H1 (cell line): ENCODE measurements around the gene SOCS3. TPM values are rescaled to one million over a fixed set of nuclear protein-coding genes. Genes with fewer than 3 reads are reported as not detected.
A peak's percentile ranks its signal among the peaks of the same experiment; 100 is the strongest.

Experiments
- CTCF ChIA-PET: fragments of 300-600 bp; sonication (Branson Sonifier 250); formaldehyde crosslinking; loops from one replicate; lab custom pipeline; 2021; ENCODE audit not compliant: partially characterized antibody; lab: Charles Lee
- POLR2A ChIA-PET: fragments of 300-600 bp; sonication (Branson Sonifier 250); formaldehyde crosslinking; loops from one replicate; lab custom pipeline; 2021; ENCODE audit warnings: inconsistent platforms; ENCODE audit not compliant: partially characterized antibody; lab: Charles Lee
- DNase-seq, 2 experiments: peaks; one replicate each; pipeline versions ENCODE4 v3.0.0 to v3.0.0-alpha.2; 2010 to 2022; ENCODE audit warnings: low spot score in 2 of 2, low read depth in 1 of 2, mixed read lengths in 1 of 2
- FAIRE-seq: peaks from 2 replicates; lab custom pipeline; 2011; peaks lifted over from hg19 to GRCh38; lab: Jason Lieb, UNC
- H2AFZ ChIP-seq: 2 replicates; pipeline ENCODE4 v1.8.1; 2012; ENCODE audit warnings: low read length, inconsistent platforms
- H2AK5ac ChIP-seq: 2 replicates; pipeline ENCODE4 v1.6.1; 2013; ENCODE audit warnings: low read depth, low read length
- H2BK120ac ChIP-seq: replicated peaks from 2 replicates; pipeline ENCODE3; 2013; ENCODE audit warnings: low read depth, low read length, inconsistent platforms
- H2BK12ac ChIP-seq: 2 replicates; pipeline ENCODE4 v1.6.1; 2013; ENCODE audit warnings: low read depth, low read length
- H2BK15ac ChIP-seq: 2 replicates; pipeline ENCODE4 v1.6.1; 2013; ENCODE audit warnings: low read length
- H2BK20ac ChIP-seq: 2 replicates; pipeline ENCODE4 v1.6.1; 2013; ENCODE audit warnings: low read length
- H2BK5ac ChIP-seq: 2 replicates; pipeline ENCODE4 v1.6.1; 2013; ENCODE audit warnings: low read depth, low read length
- H3K14ac ChIP-seq: 2 replicates; pipeline ENCODE4 v1.6.1; 2013; ENCODE audit warnings: inconsistent platforms; ENCODE audit not compliant: insufficient read length
- H3K18ac ChIP-seq: 2 replicates; pipeline ENCODE4 v1.6.1; 2013; ENCODE audit warnings: low read length; ENCODE audit errors: extremely low read depth
- H3K23ac ChIP-seq: 2 replicates; pipeline ENCODE4 v1.6.1; 2013; ENCODE audit warnings: inconsistent platforms; ENCODE audit not compliant: insufficient read length
- H3K23me2 ChIP-seq: 2 replicates; pipeline ENCODE4 v1.6.1; 2013; ENCODE audit warnings: low read depth, low read length
- H3K27ac ChIP-seq: 2 replicates; pipeline ENCODE4 v1.6.1; 2011; ENCODE audit warnings: low read depth, low read length, inconsistent platforms
- H3K27me3 ChIP-seq, 4 experiments: replicated peaks in 1 of 4; 1 replicate in 1 of 4; 2 replicates in 3 of 4; pipeline versions ENCODE4 v1.6.1 to v1.8.1; 2011 to 2013; ENCODE audit warnings: low read length in 3 of 4, mild to moderate bottlenecking in 3 of 4, inconsistent platforms in 2 of 4, mixed read lengths in 2 of 4, moderate library complexity in 1 of 4; ENCODE audit not compliant: control insufficient read depth in 3 of 4, insufficient read depth in 3 of 4; ENCODE audit errors: extremely low read depth in 1 of 4
- H3K36me3 ChIP-seq, 4 experiments: 2 replicates each; pipeline versions ENCODE4 v1.6.1 to v1.8.1; 2011 to 2013; ENCODE audit warnings: mild to moderate bottlenecking in 4 of 4, low read length in 3 of 4, moderate library complexity in 2 of 4, control low read depth in 1 of 4, inconsistent platforms in 1 of 4; ENCODE audit not compliant: insufficient read depth in 4 of 4, control insufficient read depth in 2 of 4
- H3K4ac ChIP-seq: replicated peaks from 2 replicates; pipeline ENCODE3; 2013; ENCODE audit warnings: low read length, low read depth, mixed read lengths, inconsistent platforms; ENCODE audit not compliant: insufficient read length
- H3K4me1 ChIP-seq, 4 experiments: replicated peaks in 1 of 4; 1 replicate in 1 of 4; 2 replicates in 3 of 4; pipeline versions ENCODE4 v1.6.1 to v1.8.1; 2011 to 2013; ENCODE audit warnings: low read length in 3 of 4, inconsistent platforms in 2 of 4, mixed read lengths in 1 of 4; ENCODE audit not compliant: insufficient read depth in 4 of 4, control insufficient read depth in 3 of 4
- H3K4me2 ChIP-seq, 2 experiments: 2 replicates each; pipeline versions ENCODE4 v1.6.1 to v1.8.1; 2011 to 2013; ENCODE audit warnings: low read depth in 2 of 2, low read length in 2 of 2, control low read depth in 1 of 2, inconsistent platforms in 1 of 2, mild to moderate bottlenecking in 1 of 2; ENCODE audit not compliant: insufficient read depth in 1 of 2
- H3K4me3 ChIP-seq, 4 experiments: fragments of 200-600, 300-600 bp in 1 of 4; sonication (generic), shearing (Covaris generic), sonication (Bioruptor Twin) in 1 of 4; 2 replicates each; pipeline versions ENCODE4 v1.5.1 to v1.8.1; 2011 to 2016; ENCODE audit warnings: low read length in 4 of 4, low read depth in 3 of 4, control low read depth in 2 of 4, inconsistent platforms in 2 of 4, mild to moderate bottlenecking in 2 of 4, mixed read lengths in 1 of 4, moderate library complexity in 1 of 4; ENCODE audit not compliant: insufficient read depth in 2 of 4; ENCODE audit errors: extremely low read depth in 1 of 4
- H3K56ac ChIP-seq: replicated peaks from 2 replicates; pipeline ENCODE3; 2013; ENCODE audit warnings: low read depth, mild to moderate bottlenecking, mixed read lengths, low read length, inconsistent platforms; ENCODE audit not compliant: insufficient read length
- H3K79me1 ChIP-seq: 2 replicates; pipeline ENCODE4 v1.6.1; 2013; ENCODE audit warnings: low read depth, low read length, control low read depth
- H3K79me2 ChIP-seq, 2 experiments: 2 replicates each; pipeline versions ENCODE4 v1.6.1 to v1.8.1; 2012 to 2013; ENCODE audit warnings: low read length in 2 of 2, mild to moderate bottlenecking in 2 of 2, inconsistent platforms in 1 of 2; ENCODE audit not compliant: insufficient read depth in 2 of 2, control insufficient read depth in 1 of 2
- H3K9ac ChIP-seq, 4 experiments: replicated peaks in 1 of 4; 1 replicate in 1 of 4; 2 replicates in 3 of 4; pipeline versions ENCODE4 v1.6.1 to v1.8.1; 2011 to 2013; ENCODE audit warnings: low read depth in 3 of 4, low read length in 3 of 4, control low read depth in 2 of 4, mild to moderate bottlenecking in 2 of 4, moderate library complexity in 2 of 4, inconsistent platforms in 1 of 4; ENCODE audit errors: extremely low read depth in 1 of 4
- H3K9me3 ChIP-seq, 2 experiments: 2 replicates each; pipeline versions ENCODE4 v1.6.1 to v1.8.1; 2012 to 2013; ENCODE audit warnings: mild to moderate bottlenecking in 2 of 2, moderate library complexity in 2 of 2, control low read depth in 1 of 2, inconsistent platforms in 1 of 2, low read depth in 1 of 2, low read length in 1 of 2, mixed read lengths in 1 of 2; ENCODE audit not compliant: insufficient read depth in 2 of 2
- H4K20me1 ChIP-seq, 2 experiments: replicated peaks in 1 of 2; 2 replicates each; pipeline versions ENCODE3 to v1.8.1; 2011 to 2013; ENCODE audit warnings: inconsistent platforms in 2 of 2, low read length in 2 of 2, mild to moderate bottlenecking in 1 of 2; ENCODE audit not compliant: insufficient read depth in 2 of 2, control insufficient read depth in 1 of 2
- H4K5ac ChIP-seq: 2 replicates; pipeline ENCODE4 v1.6.1; 2013; ENCODE audit warnings: low read length, low read depth, mixed read lengths, inconsistent platforms; ENCODE audit not compliant: insufficient read length
- H4K8ac ChIP-seq: 2 replicates; pipeline ENCODE4 v1.8.0; 2013; ENCODE audit warnings: mild to moderate bottlenecking, moderate library complexity, low read length, inconsistent platforms; ENCODE audit not compliant: insufficient read depth; ENCODE audit errors: extremely low read depth
- H4K91ac ChIP-seq: replicated peaks from 2 replicates; pipeline ENCODE3; 2013; ENCODE audit warnings: low read length, mixed read lengths, inconsistent platforms; ENCODE audit not compliant: insufficient read length
- CEBPB ChIP-seq: IDR thresholded peaks from 2 replicates; pipeline ENCODE4 v1.6.1; 2012; ENCODE audit warnings: low read depth, low read length
- KDM1A ChIP-seq: fragments of 200-600, 300-600 bp; sonication (generic); IDR thresholded peaks from 2 replicates; pipeline ENCODE4 v1.7.1; 2016; ENCODE audit warnings: mild to moderate bottlenecking, low read length, borderline replicate concordance
- NANOG ChIP-seq: IDR thresholded peaks from 2 replicates; pipeline ENCODE4 v1.6.1; 2011; ENCODE audit warnings: low read length, low read depth, mild to moderate bottlenecking, inconsistent platforms; ENCODE audit not compliant: insufficient read depth, poor library complexity, severe bottlenecking
- RXRA ChIP-seq: IDR thresholded peaks from 2 replicates; pipeline ENCODE4 v1.6.1; 2011; ENCODE audit warnings: low read depth, mild to moderate bottlenecking, low read length, moderate library complexity; ENCODE audit not compliant: insufficient read depth
- SIN3A ChIP-seq, 2 experiments: IDR thresholded peaks in 1 of 2; conservative IDR thresholded peaks in 1 of 2; 2 replicates each; pipeline ENCODE4 v1.6.1; 2011 to 2012; ENCODE audit warnings: low read length in 2 of 2, improper control_type of control experiment in 1 of 2, low read depth in 1 of 2, mild to moderate bottlenecking in 1 of 2
- SP1 ChIP-seq: IDR thresholded peaks from 2 replicates; pipeline ENCODE4 v1.6.1; 2011; ENCODE audit warnings: low read depth, low read length
- TAF1 ChIP-seq: IDR thresholded peaks from 2 replicates; pipeline ENCODE4 v1.6.1; 2011; ENCODE audit warnings: mild to moderate bottlenecking, low read depth, low read length
- TAF7 ChIP-seq: optimal IDR thresholded peaks from 2 replicates; pipeline ENCODE3; 2011; ENCODE audit warnings: low read depth, mild to moderate bottlenecking, inconsistent platforms, low read length, moderate library complexity, borderline replicate concordance
- TCF12 ChIP-seq: IDR thresholded peaks from 2 replicates; pipeline ENCODE4 v1.6.1; 2011; ENCODE audit warnings: low read depth, mild to moderate bottlenecking, low read length
- WGBS, 2 experiments: shearing (Covaris generic) in 1 of 2; methylation state at CpG; one replicate each; pipeline versions ENCODE4 v1.1.6 to v1.1.7; 2013 to 2015; ENCODE audit warnings: low lambda C conversion rate in 2 of 2, mixed read lengths in 2 of 2, inconsistent platforms in 1 of 2, low coverage in 1 of 2, missing lambda C conversion rate in 1 of 2; ENCODE audit not compliant: insufficient replicate concordance in 2 of 2, insufficient coverage in 1 of 2, insufficient read length in 1 of 2; ENCODE audit errors: extremely low coverage in 1 of 2, missing lambda C conversion rate in 1 of 2; 5-methylcytosine and 5-hydroxymethylcytosine counted together
- polyA plus RNA-seq, 7 experiments: library from polyadenylated mRNA; depleted of rRNA in 3 of 7; stranded (reverse) in 5 of 7; unstranded in 2 of 7; fragments of >200 nt in 5 of 7; fragments of 200-250 nt in 2 of 7; gene quantifications; 1 replicate in 5 of 7; 2 replicates in 1 of 7; 4 replicates in 1 of 7; pipeline versions ENCODE4 v1.2.1 to v1.2.3, GENCODE V29; 2011 to 2013; ENCODE audit warnings: missing spikeins in 2 of 7, mixed read lengths in 2 of 7
- total RNA-seq: library from RNA; stranded (reverse); fragmentation: NEBNext Ultra II Directional; extraction: Animal tissue kit (Norgen Biotek cat#: 25700); gene quantifications from 2 replicates; pipeline ENCODE4 v1.2.1, GENCODE V29; 2021
- TF ChIP-seq, protein P1 (sequence below): IDR thresholded peaks from 2 replicates; pipeline ENCODE4 v1.6.1; 2012; ENCODE audit warnings: inconsistent platforms

Gene SOCS3
- total and polyA plus RNA-seq, 2 of the 8 experiments (the other 6 are each of a cell fraction or from before 2014, with no cell fraction given), result 10.1 to 47.9 TPM

- CTCF ChIA-PET, result interaction anchor here (1.1 to 1.7 kb wide), 4 partner anchors 8 to 119 kb away, joined by 3 to 7 read pairs (median 4); no protein-coding TSS in a partner anchor
- Histone ChIP-seq H3K79me2 (peaks cover 60 to 97% of the 10 kb centered on the region in 2 experiments), H4K5ac (no peak overlapping the region), H3K23ac (no peak overlapping the region), H3K18ac (no peak overlapping the region), H2AFZ (no peak overlapping the region), H4K8ac (no peak overlapping the region), H2BK20ac (no peak overlapping the region), H2BK12ac (peak overlapping the region; percentile 27; the same call in 1 of the 2 replicates), H2BK120ac (no peak overlapping the region), H3K36me3 (peaks cover 0 to 2% (median under 1%) of the 10 kb centered on the region in 4 experiments; a peak in 2 of 8 replicates), H3K4me1 (peaks cover 6 to 19% (median 11%) of the 10 kb centered on the region in 4 experiments), H2AK5ac (0 out of 2 replicates have a peak overlapping the region, but pooled peaks have one; percentile 24), H3K27me3 (no peaks in the 10 kb centered on the region), H3K27ac (no peak overlapping the region), H3K4me3 (no peak overlapping the region), H3K9me3 (no peaks in the 10 kb centered on the region), H3K23me2 (no peaks in the 10 kb centered on the region; the same call in 1 of the 2 replicates), H3K9ac (no peak overlapping the region), H3K4ac (no peak overlapping the region), H2BK5ac (0 out of 2 replicates have a peak overlapping the region, but pooled peaks have one; percentile 16), H3K4me2 (no peak overlapping the region), H2BK15ac (no peak overlapping the region), H4K91ac (no peak overlapping the region), H3K56ac (no peak overlapping the region), H3K79me1 (peaks cover 23% of the 10 kb centered on the region), H4K20me1 (peaks cover 8 to 41% of the 10 kb centered on the region in 2 experiments), H3K14ac (no peak overlapping the region)
- 96% methylated on average over 10 of the region's 10 CpGs; no CpG with 5 or more reads in 1 of the 2 experiments for WGBS, 2 experiments
- POLR2A ChIA-PET, result interaction anchor here (0.7 to 1.5 kb wide), 8 partner anchors 8 to 49 kb away, joined by 3 to 7 read pairs (median 4); partner anchors contain the start of gene SOCS3
- DNase-seq, result no peak
- no peak for FAIRE-seq
- TF ChIP-seq SIN3A (conservative IDR thresholded peaks at IDR 0.05 in 1 of 2, IDR thresholded peaks at IDR 0.05 in 1 of 2; ENCODE audit: low read depth in 1 of 2, low read length in 2 of 2), result no peak
- no peak for TF ChIP-seq CEBPB
- TF ChIP-seq NANOG, result no peak
- TF ChIP-seq TAF1, result no peak
- TF ChIP-seq RXRA, result no peak
- TF ChIP-seq SP1, result no peak
- no peak for TF ChIP-seq KDM1A
- TF ChIP-seq TAF7, result no peak
- TF ChIP-seq, protein P1, sequence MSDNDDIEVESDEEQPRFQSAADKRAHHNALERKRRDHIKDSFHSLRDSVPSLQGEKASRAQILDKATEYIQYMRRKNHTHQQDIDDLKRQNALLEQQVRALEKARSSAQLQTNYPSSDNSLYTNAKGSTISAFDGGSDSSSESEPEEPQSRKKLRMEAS, result no peak
- no peak for TF ChIP-seq TCF12
These were observed 28.4 kb upstream of the SOCS3 start for GRCh38 chr17:78387977-78388941.
